OCI-M1 (cell line): ENCODE measurements around the gene LEMD2.

Experiments used
- DNase-seq: peaks from one replicate; lab custom pipeline; 2025; lab: John Stamatoyannopoulos, UW

Gene LEMD2

DNA sequence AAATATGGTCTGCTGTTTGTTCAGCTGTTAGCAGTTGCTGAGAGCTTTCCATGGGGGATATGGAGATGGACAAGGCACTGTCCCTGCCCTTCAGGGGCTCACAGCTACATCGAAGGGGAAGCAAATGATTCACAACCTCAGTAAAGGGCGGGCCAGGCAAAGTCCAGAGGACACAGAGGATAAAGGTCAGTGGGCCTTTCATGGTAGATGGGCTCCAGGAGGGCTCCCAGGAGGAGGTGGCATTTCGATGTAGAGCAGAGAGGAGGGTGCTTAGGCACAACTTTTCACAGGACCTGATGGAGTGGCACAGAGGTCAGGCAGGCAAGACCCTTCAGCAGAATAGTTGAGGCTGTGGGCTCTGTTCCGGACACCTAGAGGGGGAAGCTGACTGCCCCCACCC is 30.1 kb upstream of the LEMD2 start:
- DNase-seq, result no peak

DNA sequence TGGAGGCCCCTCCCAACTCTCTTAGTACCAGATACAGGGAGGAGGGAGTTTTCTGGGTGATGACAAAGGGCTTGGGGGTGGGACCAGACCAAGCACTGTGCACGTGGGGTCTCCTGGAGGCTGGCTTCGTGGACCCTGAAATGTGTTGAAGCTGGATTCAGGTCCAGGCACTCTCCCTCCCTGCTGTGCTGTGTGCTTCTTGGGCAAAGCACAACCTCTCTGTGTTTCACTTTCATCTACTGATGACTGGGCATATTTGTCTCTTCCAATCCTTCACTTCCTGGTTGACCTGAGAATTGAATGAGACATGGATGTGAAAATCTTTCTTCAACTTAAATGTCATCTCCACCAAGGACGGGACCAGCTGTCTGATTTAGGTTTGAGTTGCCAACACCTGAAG is 29.4 kb upstream of the LEMD2 start:
- no peak for DNase-seq

DNA sequence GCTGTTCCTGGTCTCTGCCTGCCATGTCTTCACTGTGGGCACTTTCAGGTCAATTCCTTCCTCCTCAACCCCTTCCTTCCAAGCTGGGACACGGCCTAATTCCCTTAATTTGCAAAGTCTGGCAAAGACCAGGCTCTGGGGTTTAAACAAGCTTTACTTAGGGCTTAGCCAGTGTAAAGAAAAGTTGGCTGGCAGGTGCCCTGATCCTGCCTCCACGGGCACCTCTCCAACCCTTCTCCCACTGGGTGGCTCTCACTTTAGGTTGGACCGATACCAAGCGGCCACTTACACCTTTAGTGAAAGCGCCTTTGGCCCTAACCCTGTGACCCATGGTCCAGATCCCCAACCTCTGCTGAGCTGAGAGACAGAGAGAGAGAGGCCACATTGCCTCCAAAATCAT is 28.6 kb upstream of the LEMD2 start:
- DNase-seq, result no peak

DNA sequence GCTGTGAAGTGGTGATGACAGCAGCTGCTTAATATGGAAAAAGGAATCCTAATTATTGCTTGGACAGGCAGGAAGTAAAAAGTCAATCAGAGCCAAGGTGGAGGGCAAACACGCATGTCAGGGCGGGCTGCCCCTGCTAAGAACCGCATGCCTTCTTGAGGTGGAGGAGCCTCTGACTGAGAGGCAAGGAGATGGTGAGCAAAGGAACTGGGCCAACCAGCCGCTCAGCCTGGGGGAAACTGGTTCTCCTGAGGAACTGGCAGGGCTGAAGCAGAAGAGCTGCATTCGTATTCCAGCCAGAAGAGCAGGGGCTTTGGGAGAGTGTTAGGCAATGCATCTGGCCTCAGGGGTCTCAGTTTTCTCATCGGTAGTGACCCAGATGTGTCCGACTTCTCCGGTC is 28.0 kb upstream of the LEMD2 start:
- no peak for DNase-seq

DNA sequence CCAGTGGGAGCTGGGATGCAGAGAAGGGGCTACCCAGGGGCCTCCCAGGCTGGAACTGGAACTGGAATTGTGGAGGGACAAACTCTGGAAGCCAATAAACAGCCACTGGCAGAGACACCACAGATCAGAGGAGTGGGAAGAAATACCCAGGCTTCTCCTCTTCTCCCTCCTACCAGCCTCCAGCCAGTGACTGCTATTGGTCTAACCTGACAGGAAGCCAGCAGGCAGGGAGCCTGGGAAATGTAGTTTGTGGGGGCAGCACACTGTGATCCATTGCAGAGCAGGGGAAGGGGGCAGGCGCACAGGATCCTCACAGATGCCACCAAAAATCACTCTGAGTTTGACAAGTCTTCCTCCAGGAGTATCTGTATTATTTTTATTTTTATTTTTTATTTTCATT is 26.9 kb upstream of the LEMD2 start:
- peak; percentile 16 for DNase-seq

DNA sequence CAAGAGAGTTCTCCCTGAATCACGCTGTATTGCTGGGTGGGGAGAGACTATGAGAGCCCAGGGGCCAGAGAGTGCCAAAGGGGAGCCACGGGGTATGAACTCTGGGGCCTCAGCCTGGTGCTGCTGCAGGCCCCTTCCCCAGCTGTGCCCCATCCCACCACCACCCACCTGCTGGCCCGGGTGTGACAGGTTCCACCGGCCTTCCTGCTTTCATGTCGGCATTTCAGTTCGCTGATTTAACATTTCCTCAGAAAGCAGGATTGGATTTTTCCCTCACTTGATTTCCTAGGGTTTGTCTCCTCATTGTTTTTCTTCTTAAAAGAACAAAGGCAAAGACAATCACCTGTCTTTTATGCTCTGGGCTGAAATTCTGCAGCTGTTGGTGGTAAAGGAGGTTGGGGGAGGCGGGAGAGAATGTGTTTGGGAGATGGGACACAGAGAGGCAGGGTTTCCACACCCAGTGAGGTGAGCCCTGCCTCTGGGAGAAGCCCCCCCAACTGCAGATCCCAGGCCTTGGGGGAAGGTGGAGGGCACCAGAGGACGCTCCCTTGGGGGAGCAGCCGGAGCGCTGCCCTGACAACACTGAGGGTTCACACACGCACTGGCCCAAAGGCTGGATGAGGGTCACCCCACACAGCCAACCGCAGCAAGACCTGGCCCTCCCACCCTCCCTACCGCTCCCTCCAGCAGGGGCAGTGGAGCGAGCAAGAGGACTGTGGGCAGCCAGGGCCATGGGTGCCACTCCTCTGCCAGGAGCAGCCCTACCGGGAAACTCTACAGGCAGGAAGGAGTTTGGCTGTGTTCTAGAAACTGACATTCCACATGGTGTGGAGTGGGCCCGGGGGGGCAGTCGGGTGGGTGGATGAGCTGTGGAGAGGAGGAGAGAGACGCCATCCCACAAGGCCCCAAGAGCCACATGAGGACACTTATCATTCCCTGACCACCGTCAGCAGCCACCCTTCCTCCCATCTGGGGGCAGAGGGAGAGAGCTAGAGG is 25.4 kb upstream of the LEMD2 start:
- no peak for DNase-seq

DNA sequence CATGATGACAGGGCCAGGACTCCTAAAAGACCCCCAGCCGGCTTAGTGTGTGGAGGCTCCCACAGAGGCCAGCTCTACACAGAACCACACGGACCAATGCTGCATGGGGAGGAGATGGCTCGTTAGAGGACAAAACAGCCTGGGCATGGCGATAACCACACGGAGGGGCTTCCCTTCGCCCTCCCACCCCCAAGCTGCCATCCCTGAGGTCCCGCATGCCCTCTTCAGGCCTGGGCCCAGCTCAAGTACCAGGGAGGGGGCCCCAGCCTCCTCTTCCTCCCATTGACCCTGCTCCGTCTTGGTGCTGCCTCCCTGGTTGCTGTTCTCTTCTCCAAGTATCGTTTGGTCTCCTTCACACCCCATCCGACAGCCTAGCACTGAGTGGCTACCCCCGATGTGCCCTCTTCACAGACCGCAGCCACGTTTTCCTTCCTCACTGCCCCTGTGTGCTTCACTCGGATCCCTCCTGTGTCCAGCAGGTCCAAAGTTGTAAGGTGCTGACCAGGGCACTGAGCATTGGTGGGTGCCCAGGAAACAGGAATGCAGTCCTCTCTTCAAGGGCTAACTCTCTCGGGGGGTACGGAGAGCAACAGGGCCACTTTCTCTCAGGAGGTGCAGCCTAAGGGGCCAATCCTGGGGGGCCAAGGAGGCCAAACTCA is 24.4 kb upstream of the LEMD2 start:
- no peak for DNase-seq

DNA sequence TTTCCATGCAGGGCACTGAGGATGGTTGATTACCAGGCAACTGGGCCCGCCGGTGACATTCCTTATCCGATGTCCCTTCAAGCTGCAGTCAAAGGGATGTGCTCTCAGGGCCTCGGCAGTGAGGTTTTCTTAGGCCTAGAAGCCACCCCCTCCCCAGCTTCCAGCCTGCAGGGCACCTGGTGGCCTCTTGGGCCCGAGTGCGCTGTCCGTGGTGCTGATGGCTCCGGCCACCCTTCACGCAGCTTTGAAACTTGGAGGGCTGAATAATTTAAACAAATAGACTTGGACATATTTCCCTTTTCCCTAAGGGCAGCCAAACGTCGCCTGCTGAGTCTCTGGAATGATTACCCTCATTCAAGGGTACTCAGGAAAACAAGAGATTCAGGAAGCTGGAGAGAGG is 23.7 kb upstream of the LEMD2 start:
- peak; percentile 75 for DNase-seq

DNA sequence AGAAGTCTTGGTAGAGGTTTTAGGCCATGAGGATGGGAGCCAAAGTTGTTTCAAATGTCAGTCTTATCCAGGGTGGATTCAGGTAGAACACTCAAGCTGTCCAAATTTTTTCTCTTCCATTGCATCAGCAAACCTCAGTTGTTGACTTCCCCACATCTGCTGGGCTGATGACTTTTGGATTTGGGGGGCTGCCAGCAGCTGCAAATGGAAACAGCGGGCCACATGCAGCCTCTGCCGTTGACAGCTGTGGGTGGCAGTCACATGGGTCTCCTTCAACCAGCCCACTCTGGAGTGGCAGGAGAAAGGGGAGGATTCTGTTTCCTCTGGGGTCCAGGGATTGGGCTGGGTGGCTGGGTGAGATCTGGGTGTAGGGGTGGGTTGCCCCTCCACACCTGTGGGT is 20.7 kb upstream of the LEMD2 start:
- no peak for DNase-seq

DNA sequence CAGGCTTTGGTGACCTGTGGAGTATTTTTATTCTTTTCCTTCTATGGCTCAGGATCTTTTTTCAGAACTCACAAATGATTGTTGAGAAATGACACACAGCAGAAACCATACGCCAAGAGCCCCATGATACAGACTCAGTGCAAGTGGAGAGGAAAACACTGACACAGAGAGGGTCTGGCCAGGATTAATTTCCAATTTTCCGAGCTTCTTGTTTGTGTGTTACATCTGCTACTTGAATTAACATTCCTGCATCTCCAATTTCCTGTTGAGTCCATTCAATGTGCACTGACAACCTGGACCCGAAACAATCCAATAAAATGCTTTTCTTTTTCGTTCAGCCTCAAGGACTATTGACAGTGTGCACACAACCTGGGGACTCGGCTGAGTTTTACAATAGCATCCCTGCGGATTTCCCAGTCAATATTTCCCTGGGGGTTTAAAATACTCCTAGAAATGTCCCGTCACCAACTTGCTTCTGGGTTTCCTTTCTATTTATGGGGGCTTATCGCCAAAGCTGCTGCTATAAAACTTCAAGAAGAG is 19.8 kb upstream of the LEMD2 start:
- DNase-seq, result no peak

DNA sequence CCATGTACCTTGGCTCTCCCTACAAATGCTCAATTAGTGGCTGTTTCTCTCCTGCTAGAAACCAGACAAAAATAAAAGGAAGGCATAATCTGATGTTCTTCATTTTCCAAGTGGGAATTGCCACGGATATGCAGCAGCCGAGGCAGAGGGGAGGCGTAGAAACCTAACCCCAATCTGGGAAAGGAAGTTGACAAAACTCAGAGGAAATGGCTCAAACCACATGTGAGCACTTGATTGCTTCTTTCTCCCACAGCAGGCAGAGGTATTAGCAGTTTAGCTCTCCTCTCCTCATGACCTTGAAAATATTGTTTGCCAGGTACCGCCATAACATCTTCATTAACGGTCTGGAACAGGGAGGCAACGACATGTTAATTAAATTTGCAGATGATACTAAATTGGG is 18.7 kb upstream of the LEMD2 start:
- no peak for DNase-seq

DNA sequence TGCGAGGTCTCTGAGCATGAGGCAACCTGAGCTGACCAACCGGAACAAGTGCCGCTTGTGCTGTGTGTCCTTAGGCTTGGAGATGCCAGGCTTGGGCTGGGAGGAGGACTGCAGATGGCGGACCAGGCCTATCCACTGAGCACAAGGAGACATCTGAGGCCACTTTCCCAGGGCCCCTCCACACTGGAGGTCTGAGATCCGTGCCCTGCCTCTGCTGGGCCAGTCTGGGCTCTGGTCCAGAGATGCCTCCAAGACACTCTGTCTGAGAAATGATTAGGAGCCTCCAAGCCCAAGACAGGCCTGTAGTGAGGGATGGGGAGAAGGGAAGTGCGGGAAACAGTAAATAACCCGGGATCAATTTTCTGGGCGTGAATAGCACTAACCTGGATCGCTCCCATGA is 17.9 kb upstream of the LEMD2 start:
- no peak for DNase-seq

DNA sequence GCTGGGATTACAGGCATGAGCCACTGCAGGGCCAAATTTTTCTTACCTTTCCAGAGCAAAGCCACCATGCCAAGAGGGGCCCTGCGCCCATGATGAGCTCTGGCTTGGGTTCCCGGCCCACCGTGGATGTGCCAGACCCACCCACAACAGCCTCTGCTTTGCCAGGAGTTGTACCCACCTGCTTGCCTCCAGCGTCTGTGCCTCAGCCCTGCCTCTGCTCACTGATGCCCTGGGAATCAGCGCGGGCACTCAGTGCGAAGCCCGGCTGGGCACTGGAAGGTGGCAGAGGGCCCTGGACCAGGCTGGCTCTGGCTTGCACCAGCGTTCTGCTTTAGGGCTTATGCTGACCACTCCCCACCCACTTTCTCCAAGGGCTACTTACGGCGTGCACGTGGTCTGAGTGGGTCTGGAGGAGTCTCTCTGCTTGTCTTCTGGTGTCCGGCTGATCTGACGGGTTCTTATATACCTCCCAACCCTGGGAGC is 14.7 kb upstream of the LEMD2 start, which contains the start of gene MLN:
TSS of gene MLN (minus strand) at position 433 of the 483 bp plus-strand sequence. CDS start 2,840 bp downstream, outside the sequence.
- no peak for DNase-seq

DNA sequence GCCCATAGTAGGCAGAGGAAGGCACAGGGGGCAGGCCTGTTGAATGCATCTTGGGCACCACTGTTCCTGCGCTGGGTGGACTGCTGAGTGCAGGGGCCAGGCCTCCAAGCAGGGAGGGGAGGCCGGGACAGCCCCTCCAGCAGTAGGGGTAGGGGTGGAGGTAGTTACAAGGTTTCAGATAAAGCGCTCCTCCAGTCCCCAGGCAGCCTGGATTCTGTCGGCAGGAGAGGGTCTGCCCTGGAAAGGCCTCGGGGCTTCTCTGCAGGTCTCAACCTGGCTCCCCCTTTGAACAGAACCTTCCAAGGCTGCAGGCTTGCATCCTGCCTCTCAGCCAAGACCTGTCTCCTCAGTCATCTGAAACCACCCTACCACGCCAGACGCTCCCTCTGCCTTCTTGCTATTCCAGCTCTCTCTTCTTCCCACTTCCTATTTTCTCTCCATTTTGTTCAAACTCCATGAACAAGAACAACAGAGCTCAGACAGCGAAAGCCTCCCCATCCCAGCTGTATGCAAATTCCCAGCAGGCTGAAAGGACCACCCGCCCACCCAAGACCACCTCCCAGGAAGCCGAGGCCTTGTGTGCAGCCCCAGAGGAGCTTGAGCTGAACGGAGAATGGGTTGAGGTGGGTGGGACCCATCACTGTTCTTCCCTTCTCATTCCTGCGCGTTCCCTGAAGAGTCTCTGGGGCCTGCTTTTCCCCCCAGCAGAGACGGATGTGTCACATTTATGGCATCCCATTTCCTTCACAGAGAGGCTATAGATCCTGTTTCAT is 13.4 kb upstream of the LEMD2 start:
- no peak for DNase-seq

DNA sequence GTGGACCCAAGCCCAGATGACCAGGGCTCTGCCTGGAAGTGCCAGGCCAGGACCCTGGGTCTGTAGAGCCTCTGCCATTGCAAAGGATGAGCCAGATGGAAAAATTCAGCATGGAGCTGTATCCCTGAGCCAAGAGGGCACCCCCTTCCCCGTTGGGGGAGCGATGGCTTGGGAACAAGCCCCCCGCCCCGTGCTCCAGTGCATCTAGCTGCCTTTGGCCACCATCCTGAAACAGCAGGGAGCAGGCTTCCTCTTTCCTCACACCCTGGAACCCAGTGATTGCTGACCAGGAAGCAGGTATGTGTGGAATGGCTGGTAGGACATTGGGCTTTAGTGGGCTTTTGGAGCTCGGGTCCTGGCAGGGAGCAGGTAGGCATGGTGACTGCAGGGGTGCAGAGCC is 12.7 kb upstream of the LEMD2 start:
- DNase-seq, result no peak

DNA sequence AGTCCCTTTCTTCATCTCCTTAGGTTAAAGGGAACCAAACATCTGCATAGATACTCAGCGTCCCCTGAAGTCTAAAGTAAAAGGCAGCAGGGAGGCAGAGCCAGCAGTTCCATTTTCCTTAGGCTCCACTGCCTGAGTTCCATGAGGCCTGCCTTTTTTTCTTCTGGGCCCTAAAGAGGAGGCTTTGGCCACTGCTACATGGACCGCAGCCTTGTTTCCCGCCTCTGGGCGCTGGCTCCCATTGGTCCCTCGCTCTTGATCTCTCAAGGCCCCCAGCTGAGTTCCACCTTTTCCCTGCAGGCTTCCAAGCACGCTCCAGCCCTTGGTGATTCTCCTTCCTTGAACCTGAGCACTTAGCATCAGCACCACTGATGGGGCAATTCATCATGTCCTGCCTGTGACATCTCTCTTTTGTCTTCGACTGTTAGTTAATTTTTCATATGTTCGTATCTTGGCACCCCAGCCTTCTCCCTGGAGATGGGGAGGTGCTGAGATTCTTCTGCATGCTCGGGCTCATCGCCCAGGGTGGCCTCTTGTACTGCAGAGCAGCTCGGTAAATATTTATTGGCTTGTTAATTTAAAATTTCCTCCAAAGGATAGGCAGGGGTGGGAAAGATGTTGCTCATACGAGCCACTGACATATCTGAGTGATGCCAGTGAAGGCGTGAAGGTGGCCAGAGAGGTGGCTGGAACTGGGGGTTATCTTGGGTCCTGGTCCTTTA is 11.5 kb upstream of the LEMD2 start:
- DNase-seq, result no peak

DNA sequence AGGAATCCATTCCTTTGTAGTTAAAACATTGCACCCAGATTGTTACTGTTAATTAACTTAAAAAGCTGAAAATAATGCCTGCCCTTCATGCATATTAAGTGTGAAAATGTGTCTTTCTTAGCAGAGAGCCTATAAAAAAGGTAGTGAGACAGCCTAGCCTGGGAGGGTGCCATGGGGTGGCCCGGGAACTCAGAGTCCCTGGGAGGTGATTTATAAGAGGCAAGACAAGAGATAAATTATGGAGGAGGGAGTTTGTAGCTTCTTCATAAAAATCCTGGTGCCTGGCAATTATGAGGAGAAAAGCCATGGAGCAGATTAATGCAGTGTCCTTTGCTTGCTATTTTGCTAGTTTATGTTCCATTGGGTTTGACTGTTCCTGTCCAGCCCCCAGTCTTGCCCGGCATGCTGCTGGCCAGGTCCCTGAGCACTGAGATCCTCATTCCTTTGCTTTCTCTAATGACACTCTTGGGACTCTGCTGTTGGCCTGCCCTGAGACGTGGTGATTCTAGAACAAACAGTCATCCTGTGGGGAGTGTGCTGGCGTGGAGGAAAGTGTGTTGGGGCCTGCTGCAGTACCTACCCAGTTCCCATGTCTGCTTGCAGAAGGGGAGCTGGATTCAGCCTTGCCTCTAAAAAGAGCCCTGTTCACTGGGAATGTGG is 10.7 kb upstream of the LEMD2 start:
- no peak for DNase-seq

DNA sequence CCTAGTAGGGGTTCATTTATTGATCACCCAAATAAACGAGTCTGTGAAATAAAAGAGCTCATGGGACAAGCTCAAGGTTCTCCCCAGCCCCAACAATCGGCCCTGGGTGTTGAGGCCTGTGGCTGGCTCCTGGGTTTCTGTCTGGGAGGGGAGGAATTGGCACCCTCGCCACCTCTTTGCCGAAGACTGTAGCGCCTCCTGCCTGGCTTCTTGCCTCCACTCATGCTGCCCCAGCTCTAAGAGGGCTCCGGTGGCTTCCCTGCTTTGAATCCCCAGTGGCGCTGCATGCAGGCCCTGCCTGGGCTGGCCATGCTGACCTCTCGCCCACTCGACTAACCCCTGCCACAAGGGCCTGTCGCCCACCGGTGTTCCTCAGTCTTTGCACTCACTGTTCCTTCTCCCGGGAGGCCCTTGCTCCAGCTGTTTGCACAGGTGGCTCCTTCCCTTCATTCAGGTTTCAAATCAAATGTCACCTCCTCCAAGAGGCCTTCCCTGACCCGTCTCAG is 9.5 kb upstream of the LEMD2 start:
- no peak for DNase-seq

DNA sequence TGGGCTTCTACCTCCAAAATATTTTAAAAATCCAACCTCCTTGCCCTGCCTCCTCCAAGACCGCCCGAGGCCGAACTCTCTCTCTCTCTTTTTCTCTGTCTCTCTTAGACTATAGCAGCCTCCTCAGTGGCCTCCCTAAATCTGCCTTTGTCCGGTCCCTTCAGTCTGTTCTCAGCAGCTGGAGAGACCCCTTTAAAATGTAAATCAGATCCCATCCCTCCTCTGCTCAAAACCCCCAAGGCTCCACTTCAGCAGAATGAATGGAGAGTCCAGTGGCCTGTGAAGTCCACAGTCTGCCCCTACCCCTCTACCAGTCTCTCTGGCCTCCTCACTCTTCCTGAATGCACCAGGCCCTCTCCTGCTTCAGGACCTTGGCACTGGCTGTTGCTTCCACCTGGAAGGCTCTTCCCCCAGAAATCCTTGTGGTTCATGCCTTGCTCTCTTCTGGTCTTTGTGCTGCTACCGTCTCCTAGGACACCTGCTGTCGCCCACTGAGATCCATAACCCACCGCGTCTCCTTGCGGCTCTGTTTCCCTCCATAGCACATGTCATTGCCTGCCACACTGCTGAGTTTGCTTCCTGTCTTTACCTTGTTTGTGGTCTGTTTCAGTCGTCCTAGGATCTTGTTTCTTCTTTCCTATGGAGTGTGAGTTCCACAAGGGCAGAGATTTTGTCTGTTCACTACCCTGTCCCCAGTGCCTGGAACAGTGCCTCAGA is 8.9 kb upstream of the LEMD2 start:
- DNase-seq, result no peak
